Naive thymus-derived CD4-positive, alpha-beta T cell (primary cell): ENCODE data around the gene LIN37. TPM values are rescaled to one million over a fixed set of nuclear protein-coding genes. Genes with fewer than 3 reads are reported as not detected.
"Not testable (repeated sequence)": the region's sequence is repeated elsewhere in the genome, so short reads cannot be mapped to it uniquely, and the experiment has no call there.

Experiments used
- ATAC-seq: fragments of 150-1000 bp; cut with Tn5 transposase; 2 replicates; pipeline ENCODE4 v1.10.0; 2021; ENCODE audit warnings: mild to moderate bottlenecking, moderate library complexity
- CTCF ChIA-PET: fragments of 350-600 bp; sonication (Branson Sonifier 250); formaldehyde crosslinking; loops from one replicate; lab custom pipeline; 2021; ENCODE audit warnings: antibody characterized with exemption; lab: Charles Lee
- POLR2A ChIA-PET: fragments of 350-600 bp; sonication (Branson Sonifier 250); formaldehyde crosslinking; loops from one replicate; lab custom pipeline; 2021; ENCODE audit warnings: antibody characterized with exemption, inconsistent platforms; lab: Charles Lee
- DNase-seq, 9 donors: peaks; one replicate each; pipeline versions ENCODE4 v3.0.0 to v3.0.0-alpha.2; 2020 to 2022; ENCODE audit warnings: mixed read lengths in 1 of 9
- H3K27ac ChIP-seq: one replicate; pipeline ENCODE4 v1.7.0; 2013; ENCODE audit warnings: mild to moderate bottlenecking, low read depth, low read length, moderate library complexity
- H3K27me3 ChIP-seq, 2 donors: one replicate each; pipeline ENCODE4 v1.7.0; 2013; ENCODE audit warnings: low read length in 2 of 2, mild to moderate bottlenecking in 2 of 2, moderate library complexity in 2 of 2; ENCODE audit not compliant: control insufficient read depth in 2 of 2, insufficient read depth in 2 of 2
- H3K36me3 ChIP-seq, 3 experiments: 1 replicate in 2 of 3; 2 replicates in 1 of 3; pipeline ENCODE4 v1.7.0; 2013; ENCODE audit warnings: low read length in 3 of 3, mild to moderate bottlenecking in 3 of 3, moderate library complexity in 1 of 3; ENCODE audit not compliant: insufficient read depth in 3 of 3, control insufficient read depth in 2 of 3
- H3K4me1 ChIP-seq, 2 donors: one replicate each; pipeline ENCODE4 v1.7.0; 2013; ENCODE audit warnings: low read length in 2 of 2, mild to moderate bottlenecking in 2 of 2, moderate library complexity in 1 of 2; ENCODE audit not compliant: control insufficient read depth in 2 of 2, insufficient read depth in 2 of 2
- H3K4me3 ChIP-seq: 2 replicates; pipeline ENCODE4 v1.7.0; 2013; ENCODE audit warnings: mild to moderate bottlenecking, low read length
- H3K9me3 ChIP-seq, 3 experiments: 1 replicate in 2 of 3; 2 replicates in 1 of 3; pipeline ENCODE4 v1.7.0; 2013; ENCODE audit warnings: low read length in 3 of 3; ENCODE audit not compliant: control insufficient read depth in 2 of 3
- H3K27ac Mint-ChIP-seq, 9 donors: one replicate each; pipeline ENCODE4 v1.8.0; 2020 to 2022; ENCODE audit warnings: mixed read lengths in 9 of 9, mild to moderate bottlenecking in 8 of 9, moderate library complexity in 5 of 9, inconsistent platforms in 2 of 9
- H3K27me3 Mint-ChIP-seq, 5 donors: one replicate each; pipeline ENCODE4 v1.8.0; 2021 to 2022; ENCODE audit warnings: mixed read lengths in 5 of 5, mild to moderate bottlenecking in 1 of 5
- H3K36me3 Mint-ChIP-seq, 5 donors: one replicate each; pipeline ENCODE4 v1.8.0; 2020 to 2022; ENCODE audit warnings: mixed read lengths in 5 of 5, mild to moderate bottlenecking in 3 of 5, inconsistent platforms in 1 of 5
- H3K4me1 Mint-ChIP-seq, 7 donors: one replicate each; pipeline ENCODE4 v1.8.0; 2020 to 2022; ENCODE audit warnings: mixed read lengths in 7 of 7, mild to moderate bottlenecking in 3 of 7, inconsistent platforms in 1 of 7
- H3K4me3 Mint-ChIP-seq, 10 donors: one replicate each; pipeline ENCODE4 v1.8.0; 2020 to 2022; ENCODE audit warnings: mild to moderate bottlenecking in 10 of 10, mixed read lengths in 10 of 10, moderate library complexity in 6 of 10, inconsistent platforms in 2 of 10
- H3K9me3 Mint-ChIP-seq, 11 donors: one replicate each; pipeline ENCODE4 v1.8.0; 2020 to 2022; ENCODE audit warnings: mixed read lengths in 11 of 11, mild to moderate bottlenecking in 4 of 11, inconsistent platforms in 1 of 11, moderate library complexity in 1 of 11
- intact Hi-C, 2 donors: fragments of 100-400 bp; cut with micrococcal nuclease; formaldehyde crosslinking; loops; one replicate each; pipeline ENCODE4 v1.15.1; 2023
- polyA plus RNA-seq, 2 donors: library from polyadenylated mRNA; unstranded; fragments of 300-500 nt; fragmentation: Illumina TruSeq; gene quantifications; one replicate each; pipeline ENCODE4 v1.2.3, GENCODE V29; 2021
- total RNA-seq, 6 experiments: library from RNA in 5 of 6; stranded (reverse) in 5 of 6; gene quantifications; 1 replicate in 5 of 6; 2 replicates in 1 of 6; pipeline ENCODE4 v1.2.3 and lab custom pipeline; 2021 to 2026

Gene LIN37
- total and polyA plus RNA-seq, 7 experiments from 2014 or later: 6.7 to 33.1 (median 18.9) TPM

- H3K27ac ChIP-seq: no peak overlapping the region
Observed at GRCh38 chr19:35764432-35765315, 16.3 kb downstream of the LIN37 start.

GRCh38 chr19:35766571-35767104, 18.3 kb downstream of the LIN37 start:
- no peak for DNase-seq
- ATAC-seq: no peak
- Histone ChIP-seq H3K36me3 (peaks cover 0 to 61% (median 4%) of the 10 kb centered on the region in 3 experiments), H3K27me3 (no peaks in the 10 kb centered on the region), H3K4me1 (no peaks in the 10 kb centered on the region), H3K9me3 (no peaks in the 10 kb centered on the region), H3K27ac (no peak overlapping the region), H3K4me3 (no peak overlapping the region)
- H3K36me3 Mint-ChIP-seq: peaks cover 0 to 12% (median 4%) of the 10 kb centered on the region in 5 donors
- ChIA-PET POLR2A (no interaction called here), CTCF (no interaction called here)
- no peak overlapping the region for H3K4me3 Mint-ChIP-seq
- H3K27me3 Mint-ChIP-seq: no peaks in the 10 kb centered on the region
- intact Hi-C loops: no loop called here
- H3K27ac Mint-ChIP-seq: no peak overlapping the region
- peaks cover 0 to 3% (median 0%) of the 10 kb centered on the region in 7 donors for H3K4me1 Mint-ChIP-seq
- H3K9me3 Mint-ChIP-seq: no peaks in the 10 kb centered on the region

More at GRCh38 chr19:35764432-35765315, 16.3 kb downstream of the LIN37 start:
- CTCF ChIA-PET: no interaction called here
- Histone ChIP-seq H3K4me1 (peaks cover 0 to 2% of the 10 kb centered on the region in 2 donors), H3K9me3 (no peaks in the 10 kb centered on the region), H3K27me3 (no peaks in the 10 kb centered on the region), H3K36me3 (peaks cover 0 to 66% (median 4%) of the 10 kb centered on the region in 3 experiments), H3K4me3 (no peak overlapping the region)
- Mint-ChIP-seq H3K4me3 (no peak overlapping the region), H3K9me3 (no peaks in the 10 kb centered on the region), H3K27me3 (no peaks in the 10 kb centered on the region), H3K36me3 (peaks cover 0 to 19% (median 4%) of the 10 kb centered on the region in 5 donors), H3K4me1 (peaks cover 0 to 6% (median 1%) of the 10 kb centered on the region in 7 donors), H3K27ac (no peak overlapping the region)
- no peak for DNase-seq
- POLR2A ChIA-PET: interaction anchor here (0.6 kb wide), 1 partner anchor 17 kb away, joined by 3 read pairs; the partner anchor contains the start of gene LIN37
- intact Hi-C loops: no loop called here
- no peak for ATAC-seq

- no peak for DNase-seq
- Mint-ChIP-seq H3K27me3 (no peaks in the 10 kb centered on the region), H3K9me3 (no peaks in the 10 kb centered on the region), H3K4me3 (no peak overlapping the region), H3K4me1 (no peaks in the 10 kb centered on the region), H3K27ac (no peak overlapping the region), H3K36me3 (peaks cover 0 to 7% (median 4%) of the 10 kb centered on the region in 5 donors)
- H3K27ac ChIP-seq: no peak overlapping the region
- H3K4me3 ChIP-seq: no peak overlapping the region
- intact Hi-C loops: no loop called here
- no peak for ATAC-seq
- POLR2A ChIA-PET: no interaction called here
- no peaks in the 10 kb centered on the region for H3K27me3 ChIP-seq
- no peaks in the 10 kb centered on the region for H3K4me1 ChIP-seq
- H3K9me3 ChIP-seq: no peaks in the 10 kb centered on the region
- H3K36me3 ChIP-seq: peaks cover 0 to 52% (median 0%) of the 10 kb centered on the region in 3 experiments
- CTCF ChIA-PET: no interaction called here
Observed at GRCh38 chr19:35767288-35768081, 19.1 kb downstream of the LIN37 start.

- Histone ChIP-seq H3K4me3 (no peak overlapping the region), H3K27ac (no peak overlapping the region), H3K9me3 (no peaks in the 10 kb centered on the region), H3K27me3 (no peaks in the 10 kb centered on the region), H3K4me1 (no peaks in the 10 kb centered on the region), H3K36me3 (peaks cover 0 to 52% (median 0%) of the 10 kb centered on the region in 3 experiments)
- Mint-ChIP-seq H3K4me3 (no peak overlapping the region), H3K27ac (no peak overlapping the region), H3K27me3 (no peaks in the 10 kb centered on the region), H3K9me3 (no peaks in the 10 kb centered on the region), H3K36me3 (peaks cover 0 to 7% (median 4%) of the 10 kb centered on the region in 5 donors), H3K4me1 (no peaks in the 10 kb centered on the region)
- DNase-seq (no peak), ATAC-seq (no peak)
- intact Hi-C loops: no loop called here
- ChIA-PET POLR2A (no interaction called here), CTCF (no interaction called here)
Observed at GRCh38 chr19:35768082-35768421, 19.7 kb downstream of the LIN37 start.

- peaks cover 0 to 18% (median 0%) of the 10 kb centered on the region in 3 experiments for H3K36me3 ChIP-seq
- H3K27me3 Mint-ChIP-seq, H3K4me1 ChIP-seq, H3K27ac Mint-ChIP-seq, H3K9me3 Mint-ChIP-seq, H3K4me3 Mint-ChIP-seq, CTCF ChIA-PET, DNase-seq, ATAC-seq, H3K27me3 ChIP-seq, H3K4me3 ChIP-seq, H3K27ac ChIP-seq, H3K9me3 ChIP-seq: not testable (repeated sequence)
- intact Hi-C loops: loop anchor here in 1 of 2 donors (10.0 kb wide), 1 partner anchor 282 kb away; the partner anchor contains the start of genes THAP8 and WDR62
- Mint-ChIP-seq H3K4me1 (peaks cover 11 to 23% (median 18%) of the 10 kb centered on the region in 7 donors), H3K36me3 (peaks cover 0 to 11% (median 4%) of the 10 kb centered on the region in 5 donors)
- POLR2A ChIA-PET: interaction anchor here (0.6 kb wide), 1 partner anchor 122 kb away, joined by 3 read pairs; no protein-coding TSS in a partner anchor
Observed at GRCh38 chr19:35772362-35772761, 24.0 kb downstream of the LIN37 start.
